GM08714 (cell line): ENCODE results near the gene MAEA.
"Not testable (repeated sequence)": the region's sequence is repeated elsewhere in the genome, so short reads cannot be mapped to it uniquely, and the experiment has no call there.

Source experiments
- H3K4me3 ChIP-seq: fragments of 200-500 bp; sonication (Bioruptor generic); 2 replicates; pipeline ENCODE4 v1.5.1; 2014; ENCODE audit warnings: mild to moderate bottlenecking, low read length, inconsistent platforms
- ZNF274 ChIP-seq: IDR thresholded peaks from 2 replicates; pipeline ENCODE4 v1.6.1; 2012; ENCODE audit warnings: mild to moderate bottlenecking, low read depth, low read length

MAEA gene

GRCh38 chr4:1365271-1366178 is 75.8 kb downstream of the MAEA start:
- TF ChIP-seq ZNF274: no peak
- no peak overlapping the region for H3K4me3 ChIP-seq

- no peak overlapping the region for H3K4me3 ChIP-seq
- TF ChIP-seq ZNF274: no peak
Observed at GRCh38 chr4:1366371-1367229, 76.9 kb downstream of the MAEA start.

- TF ChIP-seq ZNF274: no peak
- H3K4me3 ChIP-seq: no peak overlapping the region
Observed at GRCh38 chr4:1367230-1367935, 77.7 kb downstream of the MAEA start.

- no peak for TF ChIP-seq ZNF274
- H3K4me3 ChIP-seq: no peak overlapping the region
Observed at GRCh38 chr4:1367936-1368289, 78.2 kb downstream of the MAEA start.

GRCh38 chr4:1368421-1369090 is 78.9 kb downstream of the MAEA start:
- H3K4me3 ChIP-seq: no peak overlapping the region
- TF ChIP-seq ZNF274: no peak

GRCh38 chr4:1369091-1369450 is 79.4 kb downstream of the MAEA start:
- TF ChIP-seq ZNF274: no peak
- no peak overlapping the region for H3K4me3 ChIP-seq

- H3K4me3 ChIP-seq: no peak overlapping the region
- no peak for TF ChIP-seq ZNF274
Observed at GRCh38 chr4:1369479-1370079, 79.9 kb downstream of the MAEA start.

GRCh38 chr4:1370321-1371124 is 80.8 kb downstream of the MAEA start:
- H3K4me3 ChIP-seq: no peak overlapping the region
- no peak for TF ChIP-seq ZNF274

GRCh38 chr4:1371176-1372165 is 81.8 kb downstream of the MAEA start:
- TF ChIP-seq ZNF274: no peak
- H3K4me3 ChIP-seq: no peak overlapping the region

- H3K4me3 ChIP-seq: not testable (repeated sequence)
Observed at GRCh38 chr4:1372576-1372975, 82.9 kb downstream of the MAEA start.

- TF ChIP-seq ZNF274: no peak
- no peak overlapping the region for H3K4me3 ChIP-seq
Observed at GRCh38 chr4:1373892-1374705, 84.4 kb downstream of the MAEA start.

- TF ChIP-seq ZNF274: no peak
- H3K4me3 ChIP-seq: no peak overlapping the region
Observed at GRCh38 chr4:1374706-1375045, 85.0 kb downstream of the MAEA start.
